HG03135 (cell line): ENCODE data around the gene CACNA1B.
"Not testable (repeated sequence)": the region's sequence is repeated elsewhere in the genome, so short reads cannot be mapped to it uniquely, and the experiment has no call there.

Experiments used
- ATAC-seq: cut with Tn5 transposase; IDR thresholded peaks from one replicate; pipeline ENCODE4 v1.9.1; 2021; ENCODE audit warnings: mild to moderate bottlenecking, moderate library complexity; ENCODE audit not compliant: unreplicated experiment

Gene CACNA1B

GRCh38 chr9:137865581-137866145 lies 11.9 kb upstream of the CACNA1B start:
- no peak for ATAC-seq

DNA sequence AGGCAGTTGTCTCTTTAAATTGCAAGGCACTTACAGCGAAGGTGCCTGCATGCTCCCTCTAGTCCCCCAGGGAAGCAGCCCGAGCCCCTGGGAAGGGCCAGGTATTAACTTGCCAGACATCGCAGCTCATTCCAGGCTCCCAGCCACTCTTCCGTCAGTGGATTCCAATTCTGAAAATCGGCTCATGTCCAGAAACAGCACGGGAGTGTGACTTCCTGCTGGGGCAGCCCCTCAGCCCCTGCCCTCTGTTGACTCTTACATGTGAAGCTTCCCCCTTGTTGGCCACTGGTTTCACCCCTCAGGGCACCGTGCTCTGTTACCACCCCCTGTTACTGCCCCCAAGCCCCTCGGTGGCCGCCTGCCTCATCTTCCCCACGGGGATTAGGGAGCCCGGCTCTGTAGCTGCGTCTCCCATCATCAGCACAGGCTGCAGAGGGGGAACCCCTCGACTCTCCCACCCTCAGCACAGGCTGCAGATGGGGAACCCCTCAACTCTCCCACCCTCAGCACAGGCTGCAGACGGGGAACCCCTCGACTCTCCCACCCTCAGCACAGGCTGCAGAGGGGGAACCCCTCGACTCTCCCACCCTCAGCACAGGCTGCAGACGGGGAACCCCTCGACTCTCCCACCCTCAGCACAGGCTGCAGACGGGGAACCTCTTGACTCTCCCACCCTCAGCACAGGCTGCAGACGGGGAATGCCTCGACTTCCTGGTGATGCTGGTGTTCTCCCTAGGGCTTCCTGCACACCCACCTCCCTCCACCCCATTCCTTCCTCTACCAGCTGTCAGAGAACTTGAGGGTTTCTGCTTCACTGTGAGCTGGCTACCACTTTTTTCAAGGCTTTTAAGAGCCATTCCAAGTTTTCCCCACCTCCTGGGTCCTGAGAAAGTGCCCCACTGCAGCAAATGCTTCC lies 11.1 kb upstream of the CACNA1B start:
- ATAC-seq: no peak

- ATAC-seq: no peak
Observed at GRCh38 chr9:137870432-137870831, 7.2 kb upstream of the CACNA1B start.

GRCh38 chr9:137872296-137872695 lies 5.3 kb upstream of the CACNA1B start:
- no peak for ATAC-seq

DNA sequence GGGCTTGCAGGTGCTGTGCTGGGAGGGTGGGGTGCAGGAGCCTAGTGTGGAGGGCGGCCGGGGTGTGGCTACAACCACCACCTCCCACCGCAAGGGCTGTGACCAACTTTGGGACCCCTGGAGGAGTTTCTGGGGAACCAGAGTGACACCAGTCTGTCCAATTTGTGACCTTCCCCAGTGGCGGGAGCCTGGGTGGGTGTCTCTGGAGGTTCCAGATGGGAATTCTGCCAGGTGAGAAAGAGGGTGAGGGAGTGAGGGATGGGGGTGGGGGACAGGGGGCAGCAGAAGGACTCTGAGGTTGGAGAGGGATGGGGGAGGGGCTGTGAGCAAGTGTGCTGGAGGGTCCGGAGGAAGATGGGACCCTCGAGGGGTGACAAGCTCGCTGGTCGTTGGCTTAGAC lies 4.2 kb upstream of the CACNA1B start:
- ATAC-seq: no peak

- ATAC-seq: no peak
Observed at GRCh38 chr9:137873858-137874362, 3.7 kb upstream of the CACNA1B start.

GRCh38 chr9:137875354-137875753 lies 2.2 kb upstream of the CACNA1B start:
- ATAC-seq: no peak

DNA sequence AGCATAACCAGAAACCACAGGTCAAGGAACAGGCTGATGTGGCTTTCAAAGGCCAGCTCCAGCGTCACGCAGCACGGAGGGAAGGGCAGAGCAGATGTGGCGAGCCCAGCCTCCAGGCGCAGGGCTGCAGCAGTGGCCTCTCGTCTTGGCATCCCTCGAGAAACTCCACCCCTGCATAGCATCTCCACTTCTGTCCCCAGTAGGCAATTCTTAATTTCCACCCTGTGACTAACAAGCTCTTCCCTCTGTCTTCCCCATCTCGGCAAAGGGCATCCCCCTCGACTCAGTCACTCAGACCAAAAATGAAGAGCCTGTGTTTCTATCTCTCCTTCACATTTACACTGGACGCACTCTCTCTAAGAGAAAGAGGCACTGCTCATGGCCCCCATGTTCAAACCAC lies 1.7 kb upstream of the CACNA1B start:
- no peak for ATAC-seq

GRCh38 chr9:137876269-137876668 lies 1.3 kb upstream of the CACNA1B start:
- ATAC-seq: no peak

GRCh38 chr9:137876781-137877386 lies 698 bp upstream of the CACNA1B start:
- no peak for ATAC-seq

- no peak for ATAC-seq
Observed at GRCh38 chr9:137878146-137878941, 762 bp downstream of the CACNA1B start.

DNA sequence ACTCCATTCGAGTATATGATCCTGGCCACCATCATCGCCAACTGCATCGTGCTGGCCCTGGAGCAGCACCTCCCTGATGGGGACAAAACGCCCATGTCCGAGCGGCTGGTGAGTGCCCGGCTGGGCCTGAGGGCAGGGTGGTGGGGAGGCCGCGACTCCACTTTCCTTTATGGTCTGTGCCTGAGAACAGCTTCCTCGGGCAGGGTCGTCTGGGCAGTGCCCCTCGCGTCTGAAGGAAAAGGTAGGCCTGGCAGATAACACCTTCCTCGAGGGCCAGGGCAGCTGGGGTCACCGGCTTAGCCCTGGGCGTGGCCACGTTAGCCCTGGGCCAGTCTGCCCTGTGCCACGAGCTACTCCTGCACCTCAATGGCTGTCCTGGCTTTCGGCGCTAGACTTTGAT lies 1.5 kb downstream of the CACNA1B start:
- no peak for ATAC-seq

- ATAC-seq: no peak
Observed at GRCh38 chr9:137879566-137880150, 2.1 kb downstream of the CACNA1B start.

- no peak for ATAC-seq
Observed at GRCh38 chr9:137880160-137880975, 2.8 kb downstream of the CACNA1B start.

DNA sequence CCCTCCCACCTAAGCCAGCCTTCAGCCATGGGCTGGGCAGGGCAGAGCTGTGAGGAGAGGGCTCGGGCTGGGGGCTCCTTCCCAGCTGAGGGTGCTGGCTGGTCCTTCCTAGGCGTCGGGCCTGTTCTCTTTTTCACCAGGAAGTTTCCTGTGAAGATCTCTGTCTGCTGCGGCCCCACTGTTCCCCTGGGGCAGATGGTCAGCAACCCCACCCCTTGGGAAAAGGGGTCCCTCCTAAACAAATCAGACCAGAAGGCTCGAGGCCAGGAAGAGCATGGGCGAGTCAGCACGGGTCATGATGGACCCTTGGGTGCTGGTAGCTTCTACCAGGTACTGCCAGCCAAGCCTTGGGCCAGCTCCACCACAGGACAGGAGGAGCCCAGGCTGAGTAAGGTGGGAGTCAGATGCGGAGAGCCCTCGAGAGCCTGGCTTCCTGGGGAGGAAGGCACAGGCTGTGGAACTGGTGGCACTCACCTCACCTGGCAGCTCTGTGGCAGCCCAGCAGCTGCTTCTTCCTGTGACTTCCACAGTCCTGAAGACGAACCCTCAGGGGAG lies 3.5 kb downstream of the CACNA1B start:
- ATAC-seq: no peak

GRCh38 chr9:137881591-137882505 lies 4.3 kb downstream of the CACNA1B start:
- ATAC-seq: no peak

GRCh38 chr9:137882506-137882821 lies 4.9 kb downstream of the CACNA1B start:
- no peak for ATAC-seq

DNA sequence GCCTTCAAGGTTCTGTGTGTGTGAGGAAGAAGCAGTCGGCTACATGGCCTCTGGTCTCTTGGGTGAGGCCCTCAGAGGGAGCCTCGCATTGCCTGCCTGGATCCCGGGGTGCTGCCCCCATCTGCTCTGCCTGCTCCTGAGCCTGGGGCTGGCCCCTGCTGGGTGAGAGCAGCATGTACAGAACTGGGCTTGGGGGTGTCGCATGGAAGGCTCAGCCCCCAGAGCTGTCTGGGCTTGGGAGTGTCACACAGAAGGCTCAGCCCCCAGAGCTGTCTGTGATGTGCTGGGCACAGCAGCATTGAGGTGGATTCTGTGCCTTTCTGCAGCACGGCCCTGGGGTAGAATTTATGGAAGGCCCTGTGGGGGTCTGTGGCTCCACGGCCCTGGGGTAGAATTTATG lies 6.4 kb downstream of the CACNA1B start:
- ATAC-seq: not testable (repeated sequence)

DNA sequence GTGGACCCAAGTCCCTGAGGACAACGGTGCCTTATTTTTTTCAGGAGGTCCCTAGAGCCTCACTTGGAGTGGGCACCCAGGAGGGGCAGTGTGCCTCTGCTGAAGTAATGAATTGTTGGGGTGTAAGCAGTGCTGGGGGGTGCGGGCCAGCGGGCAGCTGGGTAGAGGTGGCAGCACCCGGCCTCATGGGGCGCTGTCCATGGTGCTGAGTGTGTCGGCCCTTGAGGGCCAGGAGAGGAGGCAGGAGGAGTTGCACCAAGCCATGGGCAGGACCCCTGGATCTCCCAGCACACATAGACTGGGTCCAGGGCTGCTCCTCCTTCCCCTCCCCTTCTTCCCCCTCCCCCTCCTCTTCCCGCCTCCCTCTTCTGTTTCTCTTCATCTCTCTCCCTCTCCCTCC lies 7.0 kb downstream of the CACNA1B start:
- ATAC-seq: not testable (repeated sequence)
